HG03469 (cell line): ENCODE measurements around the gene LBR.
"Not testable (repeated sequence)": the region's sequence is repeated elsewhere in the genome, so short reads cannot be mapped to it uniquely, and the experiment has no call there.

Source experiments
- ATAC-seq: cut with Tn5 transposase; IDR thresholded peaks from one replicate; pipeline ENCODE4 v1.9.1; 2021; ENCODE audit warnings: mild to moderate bottlenecking, moderate library complexity, moderate number of reproducible peaks; ENCODE audit not compliant: unreplicated experiment

Gene LBR

GRCh38 chr1:225386860-225387259 lies 41.0 kb downstream of the LBR start:
- ATAC-seq: not testable (repeated sequence)

GRCh38 chr1:225380691-225381090 lies 47.1 kb downstream of the LBR start:
- ATAC-seq: no peak

DNA sequence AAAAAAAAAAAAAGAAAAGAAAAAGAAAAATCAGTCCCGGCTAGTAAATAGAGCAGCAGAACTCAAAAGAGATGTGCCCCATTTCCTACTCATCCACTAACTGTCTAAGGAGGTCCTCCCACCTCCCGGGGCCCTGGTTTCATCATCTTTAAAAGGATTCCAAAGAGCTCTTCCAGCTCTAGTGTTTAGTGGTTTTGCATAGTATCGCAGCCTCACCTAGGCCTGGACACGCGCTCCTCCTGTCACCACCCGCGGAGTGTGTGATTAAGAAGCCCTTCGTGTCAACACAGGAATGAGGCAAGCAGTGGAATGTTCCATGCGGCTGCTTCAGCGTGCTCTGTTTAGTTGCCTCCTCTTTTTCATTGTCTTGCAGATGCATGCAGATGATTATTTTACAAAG lies 49.0 kb downstream of the LBR start:
- ATAC-seq: no peak

DNA sequence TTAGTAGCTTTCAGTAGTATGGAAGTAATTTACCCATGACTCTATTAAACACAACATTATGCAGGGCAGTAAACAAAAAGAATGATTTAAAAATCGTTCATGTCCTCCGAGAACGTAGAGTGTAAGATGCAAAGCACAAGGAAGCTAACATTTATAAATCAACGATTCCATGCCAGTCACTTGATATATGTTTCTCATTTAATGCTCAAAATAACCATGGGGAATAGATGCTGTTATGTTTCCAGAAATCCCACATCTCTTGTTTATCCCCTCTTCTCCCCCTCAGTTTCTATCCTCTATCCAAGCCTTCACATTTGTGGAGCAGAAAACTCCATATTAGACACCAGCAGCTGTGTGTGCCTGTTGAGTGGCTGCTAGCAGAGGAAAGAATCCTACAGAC lies 52.8 kb downstream of the LBR start:
- no peak for ATAC-seq

- ATAC-seq: no peak
Observed at GRCh38 chr1:225373155-225373554, 54.7 kb downstream of the LBR start.

GRCh38 chr1:225371366-225372010 lies 56.4 kb downstream of the LBR start:
- no peak for ATAC-seq

DNA sequence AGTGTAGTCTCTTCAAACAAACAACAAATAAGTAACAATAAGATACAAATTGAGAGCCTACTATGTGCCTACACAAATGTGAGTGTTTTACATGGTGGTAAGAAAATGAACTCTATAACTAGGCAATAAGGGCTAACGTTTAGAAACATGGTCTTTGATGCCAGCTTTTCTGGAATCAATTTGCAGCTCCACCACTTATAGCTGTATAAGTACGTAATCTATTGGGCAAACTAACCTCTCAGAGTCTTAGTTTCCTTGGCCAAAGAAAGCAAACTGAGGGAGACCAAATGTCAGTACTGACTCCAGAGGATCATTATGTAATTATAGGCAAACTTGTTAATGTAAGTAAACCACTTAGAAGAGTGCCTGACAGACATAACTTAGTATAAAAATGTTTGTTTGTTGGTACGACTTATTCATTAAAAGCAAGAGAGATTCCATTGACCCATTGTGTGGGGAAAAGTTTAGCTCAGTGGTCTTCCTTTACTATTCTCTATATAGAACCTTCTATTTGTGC lies 59.7 kb downstream of the LBR start:
- ATAC-seq: no peak

DNA sequence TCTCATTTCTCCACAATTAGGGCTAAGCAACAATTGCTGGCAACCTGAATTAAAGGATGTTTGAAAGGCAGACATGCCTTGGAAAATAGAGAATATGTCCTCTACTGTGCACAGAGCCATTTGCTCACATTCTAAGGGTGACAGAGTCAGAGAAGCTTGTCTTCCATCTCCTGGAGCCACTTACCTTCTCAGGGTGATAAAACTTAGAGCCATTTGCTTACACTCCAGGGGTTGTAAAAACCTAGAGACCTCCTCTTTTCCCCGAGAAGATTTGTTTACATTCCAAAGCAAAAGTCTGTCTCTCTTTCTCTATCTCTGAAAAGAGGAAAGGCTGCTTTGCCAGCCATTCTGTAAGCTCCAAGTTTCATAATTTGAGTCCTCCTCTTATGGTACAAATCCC lies 61.3 kb downstream of the LBR start:
- no peak for ATAC-seq

DNA sequence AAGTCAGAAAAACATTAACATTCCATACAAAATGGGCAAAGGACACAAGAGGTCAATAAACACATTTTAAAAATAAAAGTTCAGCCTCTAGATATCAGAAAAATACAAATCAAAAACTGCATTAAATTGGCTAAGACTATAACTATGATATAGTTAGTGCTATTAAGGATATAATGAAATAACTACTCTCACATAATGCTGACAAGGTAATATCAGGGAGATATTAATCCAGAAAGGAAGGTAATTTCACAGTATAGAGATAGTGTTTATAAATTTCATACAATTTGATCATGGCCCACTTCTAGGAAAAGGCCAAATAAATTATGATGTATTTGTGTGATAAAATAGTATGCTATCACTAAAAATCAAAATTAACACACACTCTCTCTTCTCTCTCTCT lies 61.8 kb downstream of the LBR start:
- ATAC-seq: no peak

- ATAC-seq: no peak
Observed at GRCh38 chr1:225364439-225364838, 63.4 kb downstream of the LBR start.

DNA sequence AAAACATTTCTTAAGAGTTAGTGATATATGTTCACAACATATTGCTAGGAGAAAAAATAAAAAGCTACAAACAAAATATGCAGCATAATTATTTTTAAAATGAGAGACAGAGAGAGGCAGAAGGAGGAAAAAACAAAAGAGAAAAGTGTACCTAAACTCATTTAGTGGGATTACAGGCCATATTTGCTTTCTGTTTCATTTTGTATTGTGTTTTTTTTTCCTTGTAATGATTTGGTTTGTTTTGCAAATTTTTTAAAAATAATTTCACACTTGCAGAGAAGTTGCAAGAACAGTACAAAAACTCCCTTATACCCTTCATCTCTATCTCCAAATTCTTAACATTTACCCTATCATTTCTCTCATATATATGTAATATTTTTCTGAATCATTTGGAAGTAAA lies 65.0 kb downstream of the LBR start:
- ATAC-seq: no peak

GRCh38 chr1:225361176-225361575 lies 66.7 kb downstream of the LBR start:
- ATAC-seq: no peak

DNA sequence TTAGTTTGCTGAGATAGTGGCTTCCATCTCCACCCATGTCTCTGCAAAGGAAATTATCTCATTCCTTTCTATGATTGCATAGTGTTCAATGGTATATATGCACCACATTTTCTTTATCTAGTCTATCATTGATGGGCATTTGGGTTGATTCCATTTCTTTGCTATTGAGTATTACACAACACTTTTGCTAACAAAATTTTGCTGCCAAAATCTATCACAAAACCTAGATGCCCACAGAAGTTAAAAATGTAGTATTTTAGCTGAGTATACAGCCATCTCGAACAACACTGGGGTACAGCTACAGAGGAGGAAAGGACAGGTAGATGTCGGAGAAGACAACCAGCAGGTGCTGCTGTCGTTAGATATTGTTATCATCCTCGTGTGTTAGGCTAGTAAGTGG lies 67.7 kb downstream of the LBR start:
- ATAC-seq: no peak

DNA sequence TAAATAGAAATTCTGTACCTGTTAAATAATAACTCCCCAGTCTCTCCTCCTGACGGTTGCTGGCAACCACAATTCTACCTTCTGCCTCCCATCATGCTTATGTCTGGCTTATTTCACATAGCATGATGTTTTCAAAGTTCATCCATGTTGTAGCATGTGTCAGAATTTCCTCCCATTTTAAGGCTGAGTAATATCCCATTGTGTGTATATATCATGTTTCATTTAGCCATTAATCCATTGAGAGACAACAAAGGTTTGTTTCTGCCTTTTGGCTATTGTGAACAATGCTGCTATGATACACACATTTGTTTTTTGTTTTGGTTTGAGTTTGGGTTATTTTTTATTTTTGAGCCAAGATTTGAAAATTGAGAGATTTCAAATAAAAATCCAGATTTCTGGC lies 72.0 kb downstream of the LBR start:
- no peak for ATAC-seq

GRCh38 chr1:225354906-225355305 lies 72.9 kb downstream of the LBR start:
- no peak for ATAC-seq
